Body of pancreas (tissue), 4 donors: ENCODE measurements around the gene GLS2. TPM values are rescaled to one million over a fixed set of nuclear protein-coding genes. Genes with fewer than 3 reads are reported as not detected.

ENCODE experiments used
- ATAC-seq: fragments of 150-250 bp; one replicate; pipeline ENCODE4 v1.9.1; 2016
- DNase-seq, 4 donors: peaks; one replicate each; pipeline ENCODE4 v3.0.0-alpha.2; 2019
- H3K27ac ChIP-seq, 4 donors: fragments of 200-600 bp; sonication (generic); 1 replicate in 3 of 4; 2 replicates in 1 of 4; pipeline versions ENCODE4 v1.5.1 to v1.6.1; 2016 to 2019; ENCODE audit warnings: mild to moderate bottlenecking in 1 of 4, mixed read lengths in 1 of 4, moderate library complexity in 1 of 4
- H3K27me3 ChIP-seq, 2 donors: fragments of 200-600 bp; sonication (generic); one replicate each; pipeline ENCODE4 v1.6.0; 2016; ENCODE audit warnings: mild to moderate bottlenecking in 1 of 2
- H3K36me3 ChIP-seq, 2 donors: fragments of 200-600 bp; sonication (generic); replicated peaks in 1 of 2; 2 replicates each; pipeline ENCODE4 v1.5.1; 2016; ENCODE audit warnings: low read depth in 2 of 2; ENCODE audit not compliant: insufficient read depth in 1 of 2
- H3K4me1 ChIP-seq: fragments of 200-600 bp; sonication (generic); one replicate; pipeline ENCODE4 v1.6.0; 2016
- H3K4me3 ChIP-seq, 2 donors: fragments of 200-600 bp; sonication (generic); 1 replicate in 1 of 2; 2 replicates in 1 of 2; pipeline ENCODE4 v1.5.1; 2016 to 2019
- H3K9me3 ChIP-seq, 3 donors: fragments of 200-600 bp; sonication (generic); 1 replicate in 2 of 3; 2 replicates in 1 of 3; pipeline ENCODE4 v1.5.1; 2016
- CTCF ChIP-seq, 7 experiments: fragments of 450-650 bp in 4 of 7; fragments of 200-600 bp in 3 of 7; sonication (generic) in 3 of 7; IDR thresholded peaks; one replicate each; pipeline ENCODE4 v1.5.1; 2016 to 2019; ENCODE audit warnings: antibody characterized with exemption in 7 of 7
- POLR2A ChIP-seq, 3 donors: fragments of 450-650 bp; IDR thresholded peaks; one replicate each; pipeline ENCODE4 v1.6.1; 2016; ENCODE audit warnings: antibody characterized with exemption in 3 of 3, mild to moderate bottlenecking in 2 of 3
- WGBS, 2 donors: methylation state at CpG; one replicate each; pipeline ENCODE4 v1.1.5; 2017; 5-methylcytosine and 5-hydroxymethylcytosine counted together
- intact Hi-C: fragments of 100-400 bp; cut with DNase I; formaldehyde crosslinking; loops from one replicate; pipeline ENCODE4 v1.15.1; 2023
- total RNA-seq, 2 donors: library from RNA; depleted of rRNA; stranded (reverse); fragments of >200 nt; gene quantifications; one replicate each; pipeline ENCODE4 v1.1.0, GENCODE V29; 2016

Gene GLS2
- total RNA-seq, 2 donors from 2014 or later: 44.4 to 45.5 TPM

DNA sequence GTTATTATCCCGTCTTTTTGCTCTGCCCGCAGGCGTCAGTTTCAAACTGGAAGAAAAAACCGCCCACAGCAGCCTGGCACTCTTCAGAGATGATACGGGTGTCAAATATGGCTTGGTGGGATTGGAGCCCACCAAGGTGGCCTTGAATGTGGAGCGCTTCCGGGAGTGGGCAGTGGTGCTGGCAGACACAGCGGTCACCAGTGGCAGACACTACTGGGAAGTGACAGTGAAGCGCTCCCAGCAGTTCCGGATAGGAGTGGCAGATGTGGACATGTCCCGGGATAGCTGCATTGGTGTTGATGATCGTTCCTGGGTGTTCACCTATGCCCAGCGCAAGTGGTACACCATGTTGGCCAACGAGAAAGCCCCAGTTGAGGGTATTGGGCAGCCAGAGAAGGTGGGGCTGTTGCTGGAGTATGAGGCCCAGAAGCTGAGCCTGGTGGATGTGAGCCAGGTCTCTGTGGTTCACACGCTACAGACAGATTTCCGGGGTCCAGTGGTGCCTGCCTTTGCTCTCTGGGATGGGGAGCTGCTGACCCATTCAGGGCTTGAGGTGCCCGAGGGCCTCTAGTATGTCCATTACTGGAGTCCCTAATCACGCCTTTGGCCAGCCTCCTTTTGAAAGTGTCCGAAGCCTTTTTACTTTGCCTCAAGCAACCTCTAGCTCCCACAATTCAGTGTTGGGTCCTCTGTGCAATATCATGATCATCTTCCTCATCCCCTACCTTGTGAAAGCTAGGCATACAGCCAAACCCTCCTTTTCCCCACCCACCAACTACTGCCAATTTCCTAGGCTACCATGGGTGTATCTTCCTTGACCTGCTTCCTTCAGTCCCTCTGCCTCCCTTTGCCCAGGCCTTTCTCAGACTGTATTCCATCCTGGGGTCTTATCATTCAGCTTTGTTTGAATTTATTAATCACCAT lies 18.7 kb downstream of the GLS2 start:
- H3K27ac ChIP-seq: peak overlapping the region; percentile 68 to 91 (median 88)
- no peaks in the 10 kb centered on the region for H3K27me3 ChIP-seq
- DNase-seq (peak; percentile 44 to 60 (median 54)), ATAC-seq (peak; percentile 19)
- no peak for TF ChIP-seq POLR2A (IDR thresholded peaks at IDR 0.05)
- no peak for TF ChIP-seq CTCF (IDR thresholded peaks at IDR 0.05)
- no peaks in the 10 kb centered on the region for H3K36me3 ChIP-seq
- peaks cover 33% of the 10 kb centered on the region for H3K4me1 ChIP-seq
- intact Hi-C loops: no loop called here
- no peaks in the 10 kb centered on the region for H3K9me3 ChIP-seq
- peak overlapping the region; percentile 60 to 61 for H3K4me3 ChIP-seq
- 31 to 40% methylated on average over 18 to 19 of the region's 19 CpGs for WGBS, 2 donors

GRCh38 chr12:56468216-56469006 lies 19.6 kb downstream of the GLS2 start, which contains the start of gene SPRYD4:
SPRYD4 (plus strand) TSS chr12:56468578; CDS start chr12:56468592, 14 bp downstream.
- peak; percentile 94 to 97 (median 96) for DNase-seq
- Histone ChIP-seq H3K4me3 (peak within 1 kb of the TSS; percentile 60 to 61), H3K9me3 (no peaks in the 10 kb centered on the region), H3K36me3 (no peaks in the 10 kb centered on the region), H3K27me3 (no peaks in the 10 kb centered on the region), H3K4me1 (peaks cover 38% of the 10 kb centered on the region), H3K27ac (peak within 1 kb of the TSS; percentile 68 to 91 (median 88))
- TF ChIP-seq POLR2A (IDR thresholded peaks at IDR 0.05) (peak; percentile 81 to 94 (median 92)), CTCF (IDR thresholded peaks at IDR 0.05) (peak in 5 of 7 experiments; percentile 6 to 58 (median 31))
- 0 to 1% methylated on average over 27 to 43 of the region's 43 CpGs for whole genome bisulfite sequencing, 2 donors
- intact Hi-C loops: no loop called here
- peak; percentile 96 for ATAC-seq

DNA sequence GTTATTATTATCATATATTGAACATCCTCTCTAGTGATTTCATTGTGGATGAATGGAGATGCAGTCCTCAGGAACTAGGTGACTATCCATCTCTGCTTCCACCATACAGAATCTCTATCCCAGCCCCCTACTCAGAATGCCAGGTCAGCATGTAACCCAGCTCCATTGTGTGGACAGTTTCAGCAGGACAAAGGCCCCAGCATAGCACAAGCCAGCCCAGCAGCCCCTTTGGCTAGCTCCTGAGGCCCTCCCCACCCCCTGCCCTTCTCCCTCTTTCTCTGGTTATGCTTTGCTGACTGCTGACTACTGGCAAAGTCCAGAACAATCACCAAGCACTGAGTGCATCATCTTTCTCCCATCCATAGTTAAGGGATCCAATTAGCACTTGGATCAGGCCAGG lies 25.4 kb downstream of the GLS2 start:
- Histone ChIP-seq H3K4me1 (peaks cover 15% of the 10 kb centered on the region), H3K9me3 (no peaks in the 10 kb centered on the region), H3K36me3 (no peaks in the 10 kb centered on the region), H3K27ac (no peak overlapping the region), H3K27me3 (no peaks in the 10 kb centered on the region), H3K4me3 (no peak overlapping the region)
- DNase-seq (no peak), ATAC-seq (no peak)
- intact Hi-C loops: no loop called here
- TF ChIP-seq CTCF (IDR thresholded peaks at IDR 0.05): no peak
- TF ChIP-seq POLR2A (IDR thresholded peaks at IDR 0.05): no peak

GRCh38 chr12:56461235-56462159 lies 26.5 kb downstream of the GLS2 start:
- Histone ChIP-seq H3K4me1 (peaks cover 15% of the 10 kb centered on the region), H3K27ac (no peak overlapping the region), H3K27me3 (no peaks in the 10 kb centered on the region), H3K9me3 (no peaks in the 10 kb centered on the region), H3K36me3 (no peaks in the 10 kb centered on the region), H3K4me3 (no peak overlapping the region)
- ATAC-seq (no peak), DNase-seq (no peak)
- intact Hi-C loops: no loop called here
- no peak for TF ChIP-seq CTCF (IDR thresholded peaks at IDR 0.05)
- no peak for TF ChIP-seq POLR2A (IDR thresholded peaks at IDR 0.05)
- 70 to 81% methylated on average over 11 of the region's 11 CpGs for WGBS, 2 donors
